Osteocyte (in vitro differentiated cells): Measurements from ENCODE around the gene FOXO1. TPM values are rescaled to one million over a fixed set of nuclear protein-coding genes. Genes with fewer than 3 reads are reported as not detected.

ENCODE experiments used
- DNase-seq: peaks from one replicate; pipeline ENCODE4 v3.0.0; 2021; ENCODE audit warnings: mixed read lengths; ENCODE audit not compliant: unreplicated experiment; ENCODE audit errors: extremely low spot score
- H3K27ac Mint-ChIP-seq: one replicate; pipeline ENCODE4 v1.8.0; 2021; ENCODE audit warnings: mild to moderate bottlenecking, mixed read lengths; ENCODE audit not compliant: unreplicated experiment
- H3K27me3 Mint-ChIP-seq: one replicate; pipeline ENCODE4 v1.8.0; 2021; ENCODE audit warnings: mixed read lengths; ENCODE audit not compliant: unreplicated experiment
- H3K36me3 Mint-ChIP-seq: one replicate; pipeline ENCODE4 v1.8.0; 2021; ENCODE audit warnings: mixed read lengths; ENCODE audit not compliant: unreplicated experiment
- H3K4me1 Mint-ChIP-seq: one replicate; pipeline ENCODE4 v1.8.0; 2021; ENCODE audit warnings: mixed read lengths; ENCODE audit not compliant: unreplicated experiment
- H3K4me3 Mint-ChIP-seq: one replicate; pipeline ENCODE4 v1.8.0; 2021; ENCODE audit warnings: mild to moderate bottlenecking, moderate library complexity, mixed read lengths; ENCODE audit not compliant: unreplicated experiment
- H3K9me3 Mint-ChIP-seq: one replicate; pipeline ENCODE4 v1.8.0; 2021; ENCODE audit warnings: mixed read lengths; ENCODE audit not compliant: unreplicated experiment
- CTCF ChIP-seq: fragments of 200-600 bp; sonication (generic); IDR thresholded peaks from 2 replicates; pipeline ENCODE4 v1.5.0; 2021; ENCODE audit warnings: antibody characterized with exemption, mild to moderate bottlenecking, moderate library complexity
- total RNA-seq: library from RNA; stranded (reverse); gene quantifications from 2 replicates; pipeline ENCODE4 v1.2.1, GENCODE V29; 2021

The FOXO1 gene
- total RNA-seq, 1 donor from 2014 or later: 10.0 TPM

GRCh38 chr13:40515702-40516101 lies 150.7 kb downstream of the FOXO1 start:
- DNase-seq: no peak
- Mint-ChIP-seq H3K27ac (no peak overlapping the region), H3K9me3 (no peaks in the 10 kb centered on the region), H3K27me3 (no peaks in the 10 kb centered on the region), H3K36me3 (no peaks in the 10 kb centered on the region), H3K4me1 (no peaks in the 10 kb centered on the region), H3K4me3 (no peak overlapping the region)
- no peak for TF ChIP-seq CTCF

DNA sequence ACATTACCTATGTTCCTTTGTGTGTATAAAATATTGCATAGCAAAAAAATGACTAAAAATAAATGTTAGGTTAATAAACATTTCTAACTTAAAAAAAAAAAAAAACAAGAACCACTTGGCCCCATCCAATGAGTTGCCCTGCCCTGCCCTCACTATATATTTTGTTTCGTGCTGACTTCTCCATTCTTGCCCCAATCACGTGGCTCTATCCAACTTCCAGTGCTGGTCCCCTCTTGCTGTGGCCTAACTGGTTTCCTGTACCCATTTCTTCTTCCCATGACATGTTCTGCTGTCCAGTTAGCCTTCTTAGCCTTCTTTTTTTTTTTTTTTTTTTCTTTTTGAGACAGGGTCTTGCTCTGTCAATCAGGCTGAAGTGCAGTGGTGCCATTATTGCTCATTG lies 151.6 kb downstream of the FOXO1 start:
- Mint-ChIP-seq H3K4me1 (no peaks in the 10 kb centered on the region), H3K27me3 (no peaks in the 10 kb centered on the region), H3K27ac (no peak overlapping the region), H3K36me3 (no peaks in the 10 kb centered on the region), H3K4me3 (no peak overlapping the region), H3K9me3 (no peaks in the 10 kb centered on the region)
- TF ChIP-seq CTCF: no peak
- no peak for DNase-seq

DNA sequence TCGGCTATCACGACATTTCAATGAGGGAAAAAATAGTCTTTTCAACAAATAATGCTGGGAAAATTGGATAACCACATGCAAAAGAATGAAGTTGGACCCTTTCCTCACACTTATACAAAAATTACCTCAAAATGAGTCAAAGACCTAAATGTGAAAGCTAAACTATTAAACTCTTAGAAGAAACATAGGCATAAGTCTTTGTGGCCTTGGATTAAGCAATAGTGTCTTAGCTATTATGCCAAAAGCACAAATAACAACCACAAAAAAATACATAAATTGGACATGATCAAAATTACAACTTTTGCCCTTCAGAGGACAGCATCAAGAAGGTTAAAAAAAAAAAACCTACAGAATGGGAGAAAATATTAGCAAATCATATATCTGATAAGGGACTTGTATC lies 156.6 kb downstream of the FOXO1 start:
- no peaks in the 10 kb centered on the region for H3K27me3 Mint-ChIP-seq
- H3K36me3 Mint-ChIP-seq: no peaks in the 10 kb centered on the region
- no peaks in the 10 kb centered on the region for H3K9me3 Mint-ChIP-seq
- no peak overlapping the region for H3K27ac Mint-ChIP-seq
- peaks cover 27% of the 10 kb centered on the region for H3K4me1 Mint-ChIP-seq
- no peak for TF ChIP-seq CTCF
- no peak for DNase-seq
- no peak overlapping the region for H3K4me3 Mint-ChIP-seq

GRCh38 chr13:40508767-40509342 lies 157.6 kb downstream of the FOXO1 start:
- H3K4me3 Mint-ChIP-seq: no peak overlapping the region
- H3K27ac Mint-ChIP-seq: peak overlapping the region; percentile 97
- no peak for DNase-seq
- H3K9me3 Mint-ChIP-seq: no peaks in the 10 kb centered on the region
- no peak for TF ChIP-seq CTCF
- H3K27me3 Mint-ChIP-seq: no peaks in the 10 kb centered on the region
- H3K4me1 Mint-ChIP-seq: peaks cover 37% of the 10 kb centered on the region
- no peaks in the 10 kb centered on the region for H3K36me3 Mint-ChIP-seq

- H3K27me3 Mint-ChIP-seq: no peaks in the 10 kb centered on the region
- peak overlapping the region; percentile 97 for H3K27ac Mint-ChIP-seq
- peaks cover 42% of the 10 kb centered on the region for H3K4me1 Mint-ChIP-seq
- DNase-seq: no peak
- H3K9me3 Mint-ChIP-seq: no peaks in the 10 kb centered on the region
- H3K36me3 Mint-ChIP-seq: no peaks in the 10 kb centered on the region
- no peak overlapping the region for H3K4me3 Mint-ChIP-seq
- no peak for TF ChIP-seq CTCF
These were observed 158.3 kb downstream of the FOXO1 start for GRCh38 chr13:40508127-40508526.
